Mucosa of descending colon (tissue), 3 donors: ENCODE measurements around the gene MTMR8. TPM values are rescaled to one million over a fixed set of nuclear protein-coding genes. Genes with fewer than 3 reads are reported as not detected.
A peak's percentile ranks its signal among the peaks of the same experiment; 100 is the strongest.

Experiments used
- ATAC-seq: fragments of 200-7000 bp; cut with Tn5 transposase; one replicate; pipeline ENCODE4 v1.9.1; 2020; ENCODE audit warnings: mild to moderate bottlenecking, moderate library complexity
- DNase-seq, 3 donors: peaks; one replicate each; pipeline ENCODE4 v3.0.0-alpha.2; 2020
- H3K36me3 ChIP-seq: fragments of 200-600 bp; one replicate; pipeline ENCODE4 v1.8.0; 2021; ENCODE audit warnings: low read depth, mild to moderate bottlenecking
- H3K4me1 ChIP-seq: fragments of 200-600 bp; one replicate; pipeline ENCODE4 v1.8.0; 2021; ENCODE audit warnings: low read depth, mild to moderate bottlenecking
- H3K4me3 ChIP-seq: fragments of 200-600 bp; one replicate; pipeline ENCODE4 v1.8.0; 2021; ENCODE audit warnings: mild to moderate bottlenecking
- H3K9me3 ChIP-seq: fragments of 200-600 bp; one replicate; pipeline ENCODE4 v1.8.0; 2021; ENCODE audit warnings: mild to moderate bottlenecking
- intact Hi-C, 2 donors: fragments of 100-400 bp; cut with DNase I in 1 of 2; cut with micrococcal nuclease in 1 of 2; formaldehyde crosslinking; loops; one replicate each; pipeline versions ENCODE4 v1.11.0 to v1.11.1; 2022; cut with DNase I, micrococcal nuclease
- total RNA-seq, 3 donors: library from RNA; stranded (reverse); fragmentation: NEBNext Ultra II Directional in 2 of 3; extraction: Animal tissue kit (Norgen Biotek cat#: 25700) in 2 of 3; gene quantifications; one replicate each; pipeline versions ENCODE4 v1.2.1 to v1.2.4, GENCODE V29; 2021 to 2023
- TF ChIP-seq, protein P1 (sequence below): fragments of 200-600 bp; IDR thresholded peaks from one replicate; pipeline ENCODE4 v1.8.0; 2022; ENCODE audit warnings: antibody characterized with exemption, mild to moderate bottlenecking
- donor health status: DM: no; HTN: no; CAD: no; lungs with moderate emphysema.
- donor health status: DM: no; HTN: no; CAD: no.
- donor health status: DM: no; HTN: yes; CAD: no.

The MTMR8 gene
- total RNA-seq, 3 donors from 2014 or later: 7.0 to 16.2 (median 7.8) TPM

DNA sequence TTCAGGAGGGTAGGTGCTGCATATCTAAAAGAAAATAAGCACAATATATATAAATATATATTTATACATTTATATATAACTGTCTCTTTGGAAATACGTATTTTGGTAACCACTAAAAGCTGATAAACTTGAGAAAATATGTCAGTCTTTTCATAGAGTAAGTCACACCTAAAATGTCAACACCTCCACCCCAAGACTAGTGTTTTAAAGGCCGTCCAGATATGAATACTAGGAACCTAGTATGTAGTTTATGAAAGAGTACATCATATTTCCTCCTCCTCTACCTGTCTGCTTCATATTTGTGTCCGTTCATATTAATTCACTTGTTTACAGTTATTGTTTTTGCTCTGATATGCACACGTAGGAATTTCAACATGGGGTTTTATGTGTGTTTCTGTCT lies 45.2 kb downstream of the MTMR8 start:
- Histone ChIP-seq H3K36me3 (no peaks in the 10 kb centered on the region), H3K4me3 (no peak overlapping the region), H3K9me3 (no peaks in the 10 kb centered on the region), H3K4me1 (no peaks in the 10 kb centered on the region)
- ATAC-seq: peak; percentile 65
- intact Hi-C loops: no loop called here
- TF ChIP-seq, protein P1, sequence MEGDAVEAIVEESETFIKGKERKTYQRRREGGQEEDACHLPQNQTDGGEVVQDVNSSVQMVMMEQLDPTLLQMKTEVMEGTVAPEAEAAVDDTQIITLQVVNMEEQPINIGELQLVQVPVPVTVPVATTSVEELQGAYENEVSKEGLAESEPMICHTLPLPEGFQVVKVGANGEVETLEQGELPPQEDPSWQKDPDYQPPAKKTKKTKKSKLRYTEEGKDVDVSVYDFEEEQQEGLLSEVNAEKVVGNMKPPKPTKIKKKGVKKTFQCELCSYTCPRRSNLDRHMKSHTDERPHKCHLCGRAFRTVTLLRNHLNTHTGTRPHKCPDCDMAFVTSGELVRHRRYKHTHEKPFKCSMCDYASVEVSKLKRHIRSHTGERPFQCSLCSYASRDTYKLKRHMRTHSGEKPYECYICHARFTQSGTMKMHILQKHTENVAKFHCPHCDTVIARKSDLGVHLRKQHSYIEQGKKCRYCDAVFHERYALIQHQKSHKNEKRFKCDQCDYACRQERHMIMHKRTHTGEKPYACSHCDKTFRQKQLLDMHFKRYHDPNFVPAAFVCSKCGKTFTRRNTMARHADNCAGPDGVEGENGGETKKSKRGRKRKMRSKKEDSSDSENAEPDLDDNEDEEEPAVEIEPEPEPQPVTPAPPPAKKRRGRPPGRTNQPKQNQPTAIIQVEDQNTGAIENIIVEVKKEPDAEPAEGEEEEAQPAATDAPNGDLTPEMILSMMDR: no peak
- no peak for DNase-seq

DNA sequence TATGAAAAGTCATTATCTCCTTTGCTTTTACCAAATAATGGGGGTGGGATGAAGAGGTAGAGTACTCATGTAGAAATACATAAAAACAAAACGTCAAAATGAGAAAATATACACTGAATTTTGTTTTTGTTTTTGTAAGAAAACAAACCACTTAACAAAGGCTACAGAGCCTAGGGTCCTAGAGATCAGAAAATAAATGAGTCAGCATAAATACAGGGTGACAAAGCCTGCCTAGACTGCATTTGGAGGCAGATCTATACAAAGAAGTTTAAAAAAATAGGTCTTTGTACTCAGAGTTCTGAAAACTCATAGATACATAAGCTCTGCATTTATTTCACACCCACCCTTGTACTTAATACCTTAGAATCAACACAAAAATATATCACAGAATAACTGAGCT lies 52.4 kb downstream of the MTMR8 start:
- H3K9me3 ChIP-seq: no peaks in the 10 kb centered on the region
- DNase-seq (no peak), ATAC-seq (no peak)
- intact Hi-C loops: no loop called here
- TF ChIP-seq, protein P1: no peak
- H3K36me3 ChIP-seq: no peaks in the 10 kb centered on the region
- H3K4me3 ChIP-seq: no peak overlapping the region
- H3K4me1 ChIP-seq: no peaks in the 10 kb centered on the region

DNA sequence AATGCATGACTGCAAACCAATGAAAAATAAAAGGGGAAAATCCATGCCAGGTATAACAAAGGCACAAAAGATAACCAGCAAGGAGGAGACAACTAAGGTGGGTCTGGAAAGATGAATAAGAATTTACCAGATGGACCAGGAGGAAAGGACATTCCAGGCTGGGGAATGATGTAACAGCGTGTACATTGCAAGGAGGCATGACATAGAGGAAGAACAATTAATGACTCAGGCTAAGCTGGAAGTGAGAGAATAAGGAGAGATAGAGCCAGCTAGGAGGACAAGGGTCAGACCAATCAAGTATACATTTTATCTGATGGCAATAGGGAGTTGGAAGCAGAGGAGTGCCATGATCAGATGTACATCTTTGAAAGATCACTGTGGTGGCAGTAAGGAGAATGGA lies 57.0 kb downstream of the MTMR8 start:
- DNase-seq: no peak
- Histone ChIP-seq H3K4me3 (no peak overlapping the region), H3K4me1 (no peaks in the 10 kb centered on the region), H3K36me3 (no peaks in the 10 kb centered on the region), H3K9me3 (no peaks in the 10 kb centered on the region)
- ATAC-seq: peak; percentile 71
- TF ChIP-seq, protein P1: no peak
- intact Hi-C loops: no loop called here

DNA sequence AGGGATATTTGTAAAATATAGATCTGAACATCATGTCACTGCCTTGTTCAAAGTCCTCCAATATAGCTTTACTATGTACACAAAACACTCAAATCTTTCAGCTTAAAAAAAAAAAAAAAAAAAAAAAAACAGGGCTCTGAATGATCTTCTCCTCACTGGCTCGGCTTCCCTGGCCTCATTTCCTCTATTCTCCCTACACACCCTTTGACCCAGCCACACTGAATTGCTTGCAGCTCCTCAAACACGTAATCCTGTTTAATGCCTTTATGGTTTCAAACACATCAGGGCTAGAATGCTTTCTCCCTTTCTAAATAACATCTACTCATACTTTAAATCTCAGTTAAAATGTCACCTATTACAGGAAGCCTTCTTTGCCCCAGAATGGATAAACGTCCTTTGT lies 60.8 kb downstream of the MTMR8 start:
- peak in 2 of 3 donors; percentile 28 to 61 for DNase-seq
- TF ChIP-seq, protein P1: no peak
- intact Hi-C loops: no loop called here
- Histone ChIP-seq H3K4me3 (no peak overlapping the region), H3K36me3 (no peaks in the 10 kb centered on the region), H3K9me3 (no peaks in the 10 kb centered on the region), H3K4me1 (no peaks in the 10 kb centered on the region)
- ATAC-seq: peak; percentile 95

DNA sequence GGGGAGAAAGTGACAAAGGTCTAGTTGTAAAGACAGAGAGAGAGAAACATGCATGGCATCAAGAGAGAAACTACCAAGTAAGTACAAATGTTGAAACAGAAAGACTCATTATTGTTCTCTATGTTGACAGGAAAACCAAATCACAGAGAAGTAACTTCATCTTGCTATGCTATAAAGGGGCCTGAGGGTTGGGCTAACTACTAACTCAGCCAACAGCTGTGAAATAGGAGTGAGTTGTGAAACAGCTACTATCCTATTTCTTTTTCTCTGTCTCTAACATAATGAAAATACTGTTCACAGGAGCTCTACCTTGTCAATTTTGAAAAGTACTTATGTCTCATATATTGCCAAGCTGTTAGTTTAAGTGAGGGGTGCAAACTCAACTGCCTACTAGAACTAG lies 65.0 kb downstream of the MTMR8 start:
- Histone ChIP-seq H3K4me1 (no peaks in the 10 kb centered on the region), H3K36me3 (no peaks in the 10 kb centered on the region), H3K9me3 (no peaks in the 10 kb centered on the region), H3K4me3 (no peak overlapping the region)
- TF ChIP-seq, protein P1: no peak
- ATAC-seq: no peak
- DNase-seq: no peak
- intact Hi-C loops: no loop called here

DNA sequence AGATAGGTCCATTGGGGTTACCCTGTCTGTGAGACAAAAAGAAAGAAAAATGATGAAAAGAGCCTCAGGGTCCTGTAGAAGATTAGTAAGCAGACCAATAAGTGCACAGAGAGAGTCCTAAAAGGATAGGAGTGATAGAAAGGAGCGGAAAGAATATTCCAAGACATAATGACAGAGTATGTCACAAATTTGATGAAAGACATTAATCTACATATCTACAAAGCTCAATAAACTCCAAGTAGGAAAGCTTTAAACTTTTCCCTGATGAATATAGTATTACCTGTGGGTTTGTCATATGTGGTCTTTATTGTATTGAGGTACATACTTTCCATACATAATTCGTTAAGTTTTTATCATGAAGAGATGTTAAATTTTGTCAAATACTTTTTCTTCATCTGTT lies 73.7 kb downstream of the MTMR8 start:
- no peaks in the 10 kb centered on the region for H3K36me3 ChIP-seq
- intact Hi-C loops: no loop called here
- H3K4me3 ChIP-seq: no peak overlapping the region
- H3K4me1 ChIP-seq: no peaks in the 10 kb centered on the region
- DNase-seq (no peak), ATAC-seq (no peak)
- no peaks in the 10 kb centered on the region for H3K9me3 ChIP-seq
- TF ChIP-seq, protein P1: no peak
